HG03064 (cell line): Measurements from ENCODE around the gene FAM227B.
"Not testable (repeated sequence)": the region's sequence is repeated elsewhere in the genome, so short reads cannot be mapped to it uniquely, and the experiment has no call there.

Experiments used
- ATAC-seq: cut with Tn5 transposase; IDR thresholded peaks from one replicate; pipeline ENCODE4 v1.9.1; 2021; ENCODE audit warnings: low read depth; ENCODE audit not compliant: unreplicated experiment

Gene FAM227B

GRCh38 chr15:49402515-49403296 is 217.9 kb downstream of the FAM227B start:
- not testable (repeated sequence) for ATAC-seq

DNA sequence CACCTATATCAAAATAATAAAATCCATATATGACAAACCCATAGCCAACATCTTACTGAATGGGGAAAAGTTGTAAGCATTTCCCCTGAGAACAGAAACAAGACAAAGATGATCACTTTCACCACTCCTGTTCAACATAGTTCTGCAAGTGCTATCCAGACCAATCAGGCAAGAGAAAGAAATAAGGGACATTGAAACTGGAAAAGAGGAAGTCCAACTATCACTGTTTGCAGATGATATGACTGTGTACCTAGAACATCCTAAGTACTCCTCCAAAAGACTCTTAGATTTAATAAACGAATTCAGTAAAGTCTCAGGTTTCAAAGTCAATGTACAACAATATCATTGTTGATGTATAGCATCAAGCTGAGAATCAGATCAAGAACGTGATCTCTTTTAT is 233.1 kb downstream of the FAM227B start:
- no peak for ATAC-seq

DNA sequence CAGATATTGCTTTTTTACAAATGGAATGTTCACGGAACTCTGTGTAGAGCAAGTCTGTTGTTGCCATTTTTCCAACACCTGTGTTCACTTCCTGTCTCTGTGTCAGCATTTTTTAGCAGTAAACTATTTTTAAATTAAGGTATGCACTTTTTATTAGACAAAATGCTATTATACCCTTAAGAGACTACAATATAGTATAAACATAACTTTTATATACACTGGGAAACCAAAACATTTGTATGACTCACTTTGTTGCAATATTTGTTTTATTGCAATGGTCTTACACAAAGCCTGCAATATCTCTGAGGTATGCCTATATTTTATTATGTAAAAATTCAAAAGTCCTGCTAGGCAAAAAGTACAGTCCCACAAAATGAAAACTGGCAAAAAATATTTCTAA is 237.4 kb downstream of the FAM227B start:
- ATAC-seq, result no peak

DNA sequence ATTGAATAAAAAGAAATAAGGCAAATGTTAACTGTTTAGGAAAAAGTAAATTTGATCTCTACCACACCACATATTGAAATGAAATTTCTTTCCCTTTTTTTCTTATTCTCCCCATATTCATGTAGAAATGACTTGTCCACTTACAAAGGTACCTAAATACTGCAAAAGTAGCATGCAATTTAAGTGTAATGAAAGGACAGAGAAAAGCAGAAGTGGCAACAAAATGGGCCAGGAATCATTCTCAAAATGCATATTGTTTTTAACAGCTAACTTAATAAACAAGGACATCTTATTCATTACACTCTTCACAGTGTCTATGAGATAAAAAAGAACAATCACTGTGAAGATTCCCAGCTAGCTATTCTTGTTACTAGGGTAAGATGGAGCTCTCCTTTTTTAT is 238.2 kb downstream of the FAM227B start:
- ATAC-seq, result no peak

DNA sequence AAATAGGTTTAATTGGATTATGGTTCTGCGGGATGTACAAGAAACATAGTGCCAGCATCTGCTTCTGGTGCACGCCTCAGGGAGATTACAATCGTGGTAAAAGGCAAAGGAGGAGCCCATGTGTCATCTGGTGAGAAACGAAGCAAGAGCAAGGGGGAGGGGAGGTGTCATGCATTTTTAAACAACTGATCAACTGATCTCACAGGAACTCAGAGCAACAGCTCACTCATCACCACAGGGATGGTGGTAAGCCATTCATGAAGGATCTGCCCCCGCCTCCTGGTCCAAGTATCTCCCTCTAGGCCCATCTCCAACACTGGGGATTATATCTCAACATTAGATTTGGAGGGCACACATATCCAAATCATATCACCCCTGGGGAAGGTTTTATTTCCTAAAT is 239.7 kb downstream of the FAM227B start:
- ATAC-seq, result no peak

- no peak for ATAC-seq
Measured at GRCh38 chr15:49379996-49380395, 240.6 kb downstream of the FAM227B start.

GRCh38 chr15:49372366-49372765 is 248.3 kb downstream of the FAM227B start:
- ATAC-seq, result no peak

GRCh38 chr15:49370782-49371181 is 249.8 kb downstream of the FAM227B start:
- ATAC-seq, result no peak

DNA sequence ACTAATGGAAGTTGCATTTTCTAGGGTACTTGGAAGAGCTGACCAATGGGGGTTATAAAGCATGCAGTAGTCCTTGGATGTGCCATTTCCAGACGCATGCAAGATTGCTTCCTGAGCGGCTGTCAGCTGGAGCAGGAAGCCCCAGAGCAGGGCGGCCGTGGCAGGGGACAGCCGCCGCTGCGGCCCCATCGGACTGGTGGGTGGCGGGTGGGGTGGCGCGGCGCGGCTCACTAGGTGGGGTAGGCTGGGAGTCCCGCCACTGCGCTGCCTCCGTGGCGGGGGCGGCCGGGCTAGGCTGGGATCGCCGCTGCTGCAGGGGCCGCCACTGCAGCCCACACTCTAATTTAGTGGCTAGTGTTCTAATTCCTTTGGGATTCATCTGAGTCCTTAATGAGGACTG is 254.1 kb downstream of the FAM227B start:
- no peak for ATAC-seq

GRCh38 chr15:49361370-49361769 is 259.2 kb downstream of the FAM227B start:
- no peak for ATAC-seq

DNA sequence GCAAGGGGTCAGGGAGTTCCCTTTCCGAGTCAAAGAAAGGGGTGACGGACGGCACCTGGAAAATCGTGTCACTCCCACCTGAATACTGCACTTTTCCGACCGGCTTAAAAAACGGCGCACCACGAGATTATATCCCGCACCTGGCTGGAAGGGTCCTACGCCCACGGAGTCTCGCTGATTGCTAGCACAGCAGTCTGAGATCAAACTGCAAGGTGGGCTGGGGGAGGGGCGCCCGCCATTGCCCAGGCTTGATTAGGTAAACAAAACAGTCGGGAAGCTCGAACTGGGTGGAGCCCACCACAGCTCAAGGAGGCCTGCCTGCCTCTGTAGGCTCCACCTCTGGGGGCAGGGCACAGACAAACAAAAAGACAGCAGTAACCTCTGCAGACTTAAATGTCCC is 266.2 kb downstream of the FAM227B start:
- ATAC-seq, result not testable (repeated sequence)

GRCh38 chr15:49343546-49343945 is 277.1 kb downstream of the FAM227B start:
- no peak for ATAC-seq

DNA sequence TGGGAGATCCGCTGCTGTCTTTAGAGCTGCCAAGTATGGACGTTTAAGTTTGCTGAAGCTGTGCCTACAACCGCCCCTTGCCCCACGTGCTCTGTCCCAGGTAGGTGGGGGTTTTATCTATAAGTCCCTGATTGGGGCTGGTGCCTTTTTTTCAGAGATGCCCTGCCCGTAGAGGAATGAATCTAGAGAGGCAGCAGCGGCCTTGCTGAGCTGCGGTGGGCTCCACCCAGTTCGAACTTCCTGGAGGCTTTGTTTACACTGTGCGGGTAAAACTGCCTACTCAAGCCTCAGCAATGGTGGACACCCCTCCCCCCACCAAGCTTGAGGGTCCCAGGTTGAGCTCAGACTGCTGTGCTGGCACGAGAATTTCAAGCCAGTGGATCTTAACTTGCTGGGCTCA is 281.0 kb downstream of the FAM227B start:
- no peak for ATAC-seq

DNA sequence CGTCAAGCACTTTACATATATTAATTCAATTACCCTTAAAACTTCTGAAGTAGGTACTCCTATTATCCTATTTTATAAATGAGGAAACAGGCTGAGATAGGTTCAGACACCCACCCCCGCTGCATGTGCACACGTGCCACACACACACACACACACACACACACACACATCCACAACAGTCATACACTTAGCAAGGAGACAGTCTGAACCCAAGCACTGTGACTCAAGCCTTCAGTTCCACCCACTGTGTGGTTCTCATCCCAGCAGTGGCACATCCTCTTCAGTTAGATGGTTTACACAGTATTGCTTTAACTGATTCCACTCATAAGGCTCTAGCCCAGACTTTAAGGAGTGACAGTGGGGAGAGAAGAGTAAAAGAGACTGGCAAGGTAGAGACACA is 288.7 kb downstream of the FAM227B start:
- ATAC-seq, result no peak

GRCh38 chr15:49331442-49331841 is 289.2 kb downstream of the FAM227B start:
- ATAC-seq, result no peak

GRCh38 chr15:49330166-49330565 is 290.5 kb downstream of the FAM227B start:
- ATAC-seq, result no peak

- ATAC-seq, result no peak
Measured at GRCh38 chr15:49328941-49329340, 291.7 kb downstream of the FAM227B start.

GRCh38 chr15:49327927-49328326 is 292.7 kb downstream of the FAM227B start:
- ATAC-seq, result no peak

GRCh38 chr15:49323207-49323606 is 297.4 kb downstream of the FAM227B start:
- no peak for ATAC-seq

- ATAC-seq, result no peak
Measured at GRCh38 chr15:49320351-49320750, 300.3 kb downstream of the FAM227B start.

- no peak for ATAC-seq
Measured at GRCh38 chr15:49315391-49315823, 305.2 kb downstream of the FAM227B start.

- no peak for ATAC-seq
Measured at GRCh38 chr15:49314716-49315115, 305.9 kb downstream of the FAM227B start.

DNA sequence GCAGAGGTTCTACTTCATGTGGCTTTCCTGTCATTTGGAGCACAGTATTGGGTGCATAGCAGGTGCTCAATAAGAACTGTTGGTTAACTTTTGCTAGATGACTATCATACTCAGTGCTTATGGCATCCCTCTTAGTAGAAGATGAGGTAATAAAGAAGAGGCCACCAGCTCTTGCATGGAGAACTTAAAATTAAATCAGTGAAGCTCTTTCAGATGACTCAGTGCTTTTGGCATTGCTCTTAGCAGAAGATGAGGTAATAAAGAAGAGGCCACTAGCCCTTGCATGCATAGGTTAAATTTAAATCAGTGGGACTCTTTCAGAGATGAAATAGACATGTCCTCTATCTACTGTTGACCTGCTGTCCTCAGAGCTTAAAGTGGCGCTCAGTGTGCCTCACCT is 307.0 kb downstream of the FAM227B start:
- ATAC-seq, result no peak
